Endothelial cell of umbilical vein (primary cell): ENCODE data around the gene ACADS. TPM values are rescaled to one million over a fixed set of nuclear protein-coding genes. Genes with fewer than 3 reads are reported as not detected.

Experiments
- BruUV-seq: library from RNA; stranded (reverse); fragments of 400-500 nt; replicated peaks from 2 replicates; lab custom pipeline; 2021; lab: Mats Ljungman, UMichigan
- CTCF ChIA-PET: fragments of 300-600, 350-600 bp; sonication (Branson Sonifier 250); formaldehyde crosslinking; loops from one replicate; lab custom pipeline; 2021; ENCODE audit warnings: antibody characterized with exemption, inconsistent platforms; lab: Charles Lee
- POLR2A ChIA-PET: fragments of 300-600, 350-600 bp; sonication (Branson Sonifier 250); formaldehyde crosslinking; loops from one replicate; lab custom pipeline; 2021; ENCODE audit warnings: antibody characterized with exemption, inconsistent platforms; lab: Charles Lee
- DNase-seq: peaks from one replicate; pipeline ENCODE4 v3.0.0-alpha.2; 2011; ENCODE audit warnings: low read depth, low spot score
- FAIRE-seq: peaks from 2 replicates; lab custom pipeline; 2011; peaks lifted over from hg19 to GRCh38; lab: Jason Lieb, UNC
- H2AFZ ChIP-seq: 2 replicates; pipeline ENCODE4 v1.6.0; 2012; ENCODE audit warnings: low read depth, low read length, control low read depth, inconsistent platforms
- H3K27ac ChIP-seq: 2 replicates; pipeline ENCODE4 v1.5.1; 2011; ENCODE audit warnings: low read depth, mild to moderate bottlenecking, control low read depth, low read length, moderate library complexity; ENCODE audit not compliant: insufficient read depth
- H3K27me3 ChIP-seq, 2 experiments: 2 replicates each; pipeline versions ENCODE4 v1.6.0 to v1.6.1; 2011; ENCODE audit warnings: low read length in 2 of 2, mixed read lengths in 1 of 2; ENCODE audit not compliant: control insufficient read depth in 2 of 2, insufficient read depth in 2 of 2
- H3K36me3 ChIP-seq, 2 experiments: 2 replicates in 1 of 2; 3 replicates in 1 of 2; pipeline ENCODE4 v1.5.1; 2011; ENCODE audit warnings: low read length in 2 of 2, mild to moderate bottlenecking in 1 of 2, moderate library complexity in 1 of 2; ENCODE audit not compliant: control insufficient read depth in 2 of 2, insufficient read depth in 2 of 2; ENCODE audit errors: extremely low read depth in 1 of 2
- H3K4me1 ChIP-seq: 3 replicates; pipeline ENCODE4 v1.5.1; 2011; ENCODE audit warnings: mild to moderate bottlenecking, low read length; ENCODE audit not compliant: control insufficient read depth, insufficient read depth; ENCODE audit errors: extremely low read depth
- H3K4me2 ChIP-seq: 2 replicates; pipeline ENCODE4 v1.6.1; 2011; ENCODE audit warnings: low read length, control low read depth, mixed read lengths; ENCODE audit not compliant: insufficient read depth
- H3K4me3 ChIP-seq, 3 experiments: fragments of 200-600 bp in 1 of 3; sonication (generic), shearing (Covaris generic) in 1 of 3; replicated peaks in 1 of 3; 2 replicates each; pipeline ENCODE4 v1.5.1; 2011 to 2016; ENCODE audit warnings: control low read depth in 3 of 3, low read length in 3 of 3, mild to moderate bottlenecking in 2 of 3, inconsistent platforms in 1 of 3, low read depth in 1 of 3, moderate library complexity in 1 of 3; ENCODE audit not compliant: insufficient read depth in 1 of 3
- H3K79me2 ChIP-seq: 2 replicates; pipeline ENCODE4 v1.6.0; 2012; ENCODE audit warnings: low read length, inconsistent platforms; ENCODE audit not compliant: control insufficient read depth, insufficient read depth
- H3K9ac ChIP-seq: replicated peaks from 2 replicates; pipeline ENCODE3; 2011; ENCODE audit warnings: low read length, control low read depth; ENCODE audit not compliant: insufficient read depth; ENCODE audit errors: extremely low read depth
- H3K9me1 ChIP-seq: replicated peaks from 3 replicates; pipeline ENCODE4 v1.6.0; 2011; ENCODE audit warnings: mild to moderate bottlenecking, low read length; ENCODE audit not compliant: control insufficient read depth, insufficient read depth; ENCODE audit errors: extremely low read depth
- H3K9me3 ChIP-seq: replicated peaks from 2 replicates; pipeline ENCODE4 v1.5.1; 2012; ENCODE audit warnings: low read length, inconsistent platforms; ENCODE audit not compliant: control insufficient read depth, insufficient read depth
- H4K20me1 ChIP-seq: replicated peaks from 2 replicates; pipeline ENCODE3; 2011; ENCODE audit warnings: mild to moderate bottlenecking, low read length; ENCODE audit not compliant: control insufficient read depth, insufficient read depth; ENCODE audit errors: extremely low read depth
- CTCF ChIP-seq, 2 donors: IDR thresholded peaks; 1 replicate in 1 of 2; 2 replicates in 1 of 2; pipeline ENCODE4 v1.5.1; 2011; ENCODE audit warnings: low read length in 2 of 2, mild to moderate bottlenecking in 2 of 2, moderate library complexity in 2 of 2, control low read depth in 1 of 2, inconsistent platforms in 1 of 2, low read depth in 1 of 2; ENCODE audit not compliant: insufficient read depth in 1 of 2; ENCODE audit errors: extremely low read depth in 1 of 2
- EZH2 ChIP-seq: IDR thresholded peaks from 2 replicates; pipeline ENCODE4 v1.6.1; 2012; ENCODE audit warnings: borderline replicate concordance, low read depth, mild to moderate bottlenecking, moderate library complexity, low read length, inconsistent platforms; ENCODE audit not compliant: severe bottlenecking
- FOS ChIP-seq: IDR thresholded peaks from 2 replicates; pipeline ENCODE4 v1.6.1; 2011; ENCODE audit warnings: mild to moderate bottlenecking, low read length, moderate library complexity, borderline replicate concordance; ENCODE audit not compliant: insufficient read depth
- GATA2 ChIP-seq: IDR thresholded peaks from 2 replicates; pipeline ENCODE4 v1.7.0; 2011; ENCODE audit warnings: low read depth, mild to moderate bottlenecking, moderate library complexity, mixed read lengths, low read length; ENCODE audit not compliant: insufficient read length, insufficient read depth
- JUN ChIP-seq: IDR thresholded peaks from 2 replicates; pipeline ENCODE4 v1.6.1; 2011; ENCODE audit warnings: borderline replicate concordance, low read depth; ENCODE audit not compliant: insufficient read length, insufficient read depth
- MAX ChIP-seq: IDR thresholded peaks from 2 replicates; pipeline ENCODE4 v1.6.1; 2011; ENCODE audit not compliant: insufficient read depth, insufficient read length
- MYC ChIP-seq: IDR thresholded peaks from one replicate; pipeline ENCODE4 v1.6.1; 2011; ENCODE audit warnings: mild to moderate bottlenecking, low read depth, low read length
- POLR2A ChIP-seq: IDR thresholded peaks from 2 replicates; pipeline ENCODE4 v1.6.1; 2012; ENCODE audit warnings: low read depth, mild to moderate bottlenecking, control low read depth, low read length
- POLR2AphosphoS5 ChIP-seq: IDR thresholded peaks from 2 replicates; pipeline ENCODE4 v1.6.1; 2012; ENCODE audit warnings: low read depth, mild to moderate bottlenecking, control low read depth, low read length, moderate library complexity; ENCODE audit not compliant: insufficient read depth
- dilution Hi-C: fragments of 300-500 bp; cut with MboI; formaldehyde crosslinking; loops from one replicate; pipeline ENCODE4 v1.15.0; 2019; ENCODE audit warnings: low sequenced_read_pairs; ENCODE audit not compliant: extremely low pct_ligation_motif_present
- intact Hi-C: fragments of 100-400 bp; cut with micrococcal nuclease; formaldehyde crosslinking; loops from one replicate; pipeline ENCODE4 v1.10.0; 2022
- polyA plus RNA-seq, 4 experiments: library from polyadenylated mRNA; depleted of rRNA in 3 of 4; stranded (reverse) in 3 of 4; unstranded in 1 of 4; fragments of >200 nt; gene quantifications; 2 replicates each; pipeline versions ENCODE4 v1.2.1 to v1.2.3, GENCODE V29; 2011 to 2012; ENCODE audit warnings: missing spikeins in 1 of 4
- total RNA-seq: library from RNA; stranded (reverse); gene quantifications from 2 replicates; pipeline ENCODE4 v1.2.3, GENCODE V29; 2021

ACADS gene
- total and polyA plus RNA-seq, 2 donors (not counting 3 experiments of a cell fraction or from before 2014, with no cell fraction given) = 8.2 to 8.9 TPM

- Histone ChIP-seq H3K27me3 (no peaks in the 10 kb centered on the region), H3K79me2 (no peaks in the 10 kb centered on the region), H3K9ac (no peak overlapping the region), H3K36me3 (peaks cover 3 to 13% of the 10 kb centered on the region in 2 experiments), H4K20me1 (no peaks in the 10 kb centered on the region), H3K9me1 (no peaks in the 10 kb centered on the region), H3K4me3 (no peak overlapping the region), H3K4me2 (no peak overlapping the region), H2AFZ (no peak overlapping the region), H3K27ac (no peak overlapping the region), H3K4me1 (no peaks in the 10 kb centered on the region), H3K9me3 (no peaks in the 10 kb centered on the region)
- no TSS peak for BruUV-seq
- ChIA-PET CTCF (interaction anchor here (1.3 kb wide), 1 partner anchor 56 kb away, joined by 5 read pairs; no protein-coding TSS in a partner anchor), POLR2A (no interaction called here)
- intact Hi-C loops = no loop called here
- DNase-seq = no peak
- dilution Hi-C loops = no loop called here
- TF ChIP-seq GATA2 (no peak), CTCF (IDR thresholded peaks at IDR 0.05; ENCODE audit: extremely low read depth in 1 of 2, insufficient read depth in 1 of 2, low read depth in 1 of 2, low read length in 2 of 2) (no peak), POLR2A (no peak), EZH2 (no peak), MYC (no peak), POLR2AphosphoS5 (no peak), MAX (no peak), FOS (no peak), JUN (no peak)
- no peak for FAIRE-seq
Measured at GRCh38 chr12:120705618-120706017, 20.0 kb upstream of the ACADS start.
